ENCODE data around the gene FHAD1.
"Not testable (repeated sequence)": the region's sequence is repeated elsewhere in the genome, so short reads cannot be mapped to it uniquely, and the experiment has no call there.

FHAD1 gene

DNA sequence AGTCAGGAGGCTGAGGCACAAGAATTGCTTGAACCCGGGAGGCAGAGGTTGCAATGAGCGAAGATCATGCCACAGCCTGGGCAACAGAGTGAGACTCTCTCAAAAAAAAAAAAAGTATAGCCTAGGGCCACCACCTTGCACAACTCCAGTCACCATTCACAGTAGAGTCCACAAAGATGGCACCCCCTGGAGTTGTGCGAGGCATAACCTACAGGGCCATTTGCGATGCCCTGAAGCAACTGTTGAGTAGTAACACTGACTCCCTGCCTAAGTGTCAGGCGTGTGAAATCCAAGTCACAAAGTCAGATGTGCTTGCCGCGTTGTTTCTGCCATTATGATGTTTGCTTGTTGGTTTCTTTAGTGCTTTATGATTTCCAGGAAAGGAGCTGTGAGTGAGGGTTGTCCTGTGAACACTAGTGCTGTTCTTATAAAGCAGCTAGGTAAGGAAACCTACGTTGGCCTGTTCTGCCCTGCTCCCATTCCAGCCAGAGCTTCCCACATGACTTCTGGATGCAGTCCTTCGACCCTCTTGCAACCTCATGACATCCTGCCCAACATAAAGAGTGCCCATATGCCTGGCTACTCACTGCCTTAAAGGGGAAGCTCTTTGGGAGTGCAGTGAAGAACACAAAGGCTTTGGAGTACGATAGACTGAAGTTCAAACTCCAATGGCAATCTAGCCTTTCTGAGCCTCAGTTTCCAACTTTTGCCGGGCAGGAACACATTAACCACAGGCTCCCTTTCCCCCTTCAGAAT is 29.8 kb downstream of the FHAD1 start:
- DNase-seq (ENCODE audit: low read depth in 2 of 2), result no peak

DNA sequence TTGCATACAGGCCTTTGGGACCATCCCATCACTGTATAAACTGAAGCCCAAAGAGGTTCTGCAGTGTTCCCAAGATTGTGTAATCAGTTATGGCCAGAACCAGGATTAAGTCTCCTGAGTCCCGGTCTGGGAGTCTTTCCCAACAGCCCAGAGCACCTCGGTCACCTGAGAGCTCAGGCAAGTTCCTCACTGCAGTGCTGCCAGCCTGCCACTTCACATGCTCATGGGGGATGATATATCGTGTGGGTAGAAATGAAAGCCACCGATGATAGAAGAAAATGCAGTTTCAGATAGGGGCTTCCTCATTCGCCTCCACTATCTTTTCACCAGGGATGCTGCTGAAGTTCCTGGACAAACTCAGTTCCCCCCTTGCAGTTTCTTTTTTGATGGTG is 30.4 kb downstream of the FHAD1 start:
- no peak for DNase-seq (ENCODE audit: low read depth in 2 of 2)

- no peak for DNase-seq (ENCODE audit: low read depth in 2 of 2)
Measured at GRCh38 chr1:15277933-15278332, 30.9 kb downstream of the FHAD1 start.

- no peak for DNase-seq (ENCODE audit: low read depth in 2 of 2)
Measured at GRCh38 chr1:15279576-15280230, 32.7 kb downstream of the FHAD1 start.

- no peak for DNase-seq (ENCODE audit: low read depth in 2 of 2)
Measured at GRCh38 chr1:15280416-15280815, 33.4 kb downstream of the FHAD1 start.

DNA sequence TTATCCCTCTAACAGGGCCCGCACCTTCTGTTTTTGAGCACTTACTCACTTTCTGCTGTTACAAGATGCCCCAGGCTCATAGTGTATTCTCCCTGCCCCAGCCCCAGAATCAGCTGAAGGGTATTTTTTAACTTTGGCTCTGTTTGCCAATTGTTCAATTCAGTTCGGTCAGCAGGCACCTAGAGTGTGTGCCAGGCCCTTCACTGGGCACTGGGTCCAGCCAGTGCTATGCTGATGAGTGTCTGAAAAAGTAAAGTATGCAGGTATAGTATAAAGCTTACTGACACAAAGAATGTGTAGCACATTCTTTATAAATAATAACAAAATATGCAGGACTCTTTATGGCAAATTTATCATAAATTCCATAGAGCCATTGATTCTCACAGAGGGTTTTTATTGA is 35.0 kb downstream of the FHAD1 start:
- DNase-seq (ENCODE audit: low read depth in 2 of 2), result no peak

DNA sequence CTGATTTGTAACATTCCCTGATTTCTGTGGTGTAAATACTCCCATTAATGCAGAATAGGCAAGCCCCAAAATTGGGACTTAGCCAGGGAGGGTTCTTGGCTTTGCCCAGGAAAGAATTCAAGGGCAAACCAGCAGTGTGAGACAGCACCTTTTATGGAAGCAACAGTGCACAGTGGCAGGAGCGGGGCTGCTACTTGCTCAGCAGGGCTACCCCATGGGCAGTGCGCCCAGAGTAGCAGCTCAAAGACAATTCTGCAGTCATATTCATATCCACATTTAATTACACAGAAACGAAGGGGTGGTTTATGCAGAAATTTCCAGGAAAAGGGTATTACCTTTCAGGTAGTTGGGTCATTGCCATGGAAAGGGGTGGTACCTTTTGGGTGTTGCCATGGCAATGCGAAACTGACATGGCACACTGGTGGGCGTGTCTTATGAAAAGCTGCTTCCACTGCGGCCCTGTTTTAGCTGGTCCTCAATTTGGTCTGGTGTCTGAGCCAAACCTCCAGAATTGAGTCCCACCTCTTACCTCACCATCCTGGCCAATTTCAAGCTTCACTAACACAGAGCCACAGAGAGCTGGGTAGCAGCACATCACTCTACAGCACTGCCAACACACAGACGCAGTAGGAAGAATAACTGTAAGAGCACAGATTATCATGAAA is 35.9 kb downstream of the FHAD1 start:
- no peak for DNase-seq (ENCODE audit: low read depth in 2 of 2)

DNA sequence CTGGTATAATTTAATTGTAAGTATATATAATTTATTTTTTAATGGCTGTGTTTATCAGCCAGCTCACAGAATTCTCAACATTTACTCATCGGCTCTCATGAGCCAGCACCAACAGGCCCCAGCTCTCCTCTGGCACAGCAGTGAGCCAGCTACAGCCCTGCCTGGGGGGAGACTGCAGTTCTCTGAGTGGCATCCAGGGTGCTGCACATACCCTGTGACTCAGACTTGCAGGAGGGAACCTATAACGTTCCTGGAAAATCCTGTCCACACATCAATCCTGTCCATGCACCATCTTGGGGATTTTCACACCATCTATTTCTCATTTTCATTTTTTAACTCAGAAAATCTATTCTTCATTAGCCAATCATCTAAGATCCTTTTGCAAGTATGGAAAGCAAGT is 36.5 kb downstream of the FHAD1 start:
- DNase-seq (ENCODE audit: low read depth in 2 of 2), result no peak

DNA sequence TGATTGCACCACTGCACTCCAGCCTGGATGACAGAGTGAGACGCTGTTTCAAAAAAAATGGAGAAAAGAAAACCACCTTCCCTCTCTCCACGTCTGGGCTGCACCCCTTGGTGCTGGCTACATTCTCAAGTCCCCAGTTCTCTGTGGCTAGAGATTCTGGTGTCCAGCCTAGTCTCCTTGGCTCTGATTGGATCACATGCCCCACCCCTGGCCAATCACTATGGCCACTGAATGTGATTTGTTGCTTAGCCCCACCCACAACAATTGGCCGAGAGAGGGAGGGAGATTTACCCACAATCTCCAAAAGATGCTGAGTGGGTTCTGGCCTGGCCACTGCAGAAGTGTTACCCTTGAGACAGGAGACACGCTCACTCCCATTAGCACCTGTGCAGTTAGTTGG is 39.4 kb downstream of the FHAD1 start:
- DNase-seq (ENCODE audit: low read depth in 2 of 2), result no peak

DNA sequence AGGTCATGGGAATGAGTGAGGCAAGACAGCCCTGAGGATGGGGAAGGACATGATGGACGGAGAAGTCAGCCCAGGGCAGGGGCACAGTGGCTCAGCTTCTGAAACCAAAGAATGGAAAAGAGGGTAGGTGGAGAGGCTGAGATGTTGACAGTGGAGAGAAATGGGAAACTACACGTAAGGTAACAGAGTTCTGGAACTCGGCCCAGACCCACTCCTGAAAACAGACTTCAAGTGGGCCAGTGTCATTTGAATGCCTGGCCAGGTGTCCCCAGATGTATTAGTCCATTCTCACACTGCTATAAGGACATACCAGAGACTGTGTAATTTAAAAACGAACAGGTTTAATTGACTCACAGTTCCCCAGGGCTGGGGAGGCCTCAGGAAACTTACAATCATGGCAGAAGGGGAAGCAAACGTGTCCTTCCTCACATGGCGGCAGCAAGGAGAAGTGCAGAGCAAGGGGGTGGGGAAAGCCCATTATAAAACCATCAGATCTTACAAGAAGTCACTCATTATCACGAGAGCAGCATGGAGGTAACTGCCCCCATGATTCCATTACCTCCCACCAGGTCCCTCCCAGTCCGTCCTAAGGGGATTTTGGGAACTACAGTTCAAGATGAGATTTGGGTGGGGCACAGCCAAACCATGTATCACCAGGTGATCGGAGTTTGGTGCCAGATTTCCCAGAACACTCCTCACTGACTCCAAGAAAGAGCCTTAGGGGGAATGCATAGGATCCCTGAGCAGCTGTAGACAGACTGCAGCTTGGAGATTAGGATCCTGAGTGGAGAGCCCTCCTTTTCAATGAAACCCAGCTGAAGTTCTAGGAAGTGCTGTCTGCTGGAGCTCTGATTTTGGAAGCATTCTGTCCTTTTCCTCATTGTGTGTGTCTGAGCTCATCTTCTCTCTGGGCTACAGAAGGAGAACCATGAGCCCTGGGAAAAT is 40.3 kb downstream of the FHAD1 start:
- DNase-seq (ENCODE audit: low read depth in 2 of 2), result no peak

DNA sequence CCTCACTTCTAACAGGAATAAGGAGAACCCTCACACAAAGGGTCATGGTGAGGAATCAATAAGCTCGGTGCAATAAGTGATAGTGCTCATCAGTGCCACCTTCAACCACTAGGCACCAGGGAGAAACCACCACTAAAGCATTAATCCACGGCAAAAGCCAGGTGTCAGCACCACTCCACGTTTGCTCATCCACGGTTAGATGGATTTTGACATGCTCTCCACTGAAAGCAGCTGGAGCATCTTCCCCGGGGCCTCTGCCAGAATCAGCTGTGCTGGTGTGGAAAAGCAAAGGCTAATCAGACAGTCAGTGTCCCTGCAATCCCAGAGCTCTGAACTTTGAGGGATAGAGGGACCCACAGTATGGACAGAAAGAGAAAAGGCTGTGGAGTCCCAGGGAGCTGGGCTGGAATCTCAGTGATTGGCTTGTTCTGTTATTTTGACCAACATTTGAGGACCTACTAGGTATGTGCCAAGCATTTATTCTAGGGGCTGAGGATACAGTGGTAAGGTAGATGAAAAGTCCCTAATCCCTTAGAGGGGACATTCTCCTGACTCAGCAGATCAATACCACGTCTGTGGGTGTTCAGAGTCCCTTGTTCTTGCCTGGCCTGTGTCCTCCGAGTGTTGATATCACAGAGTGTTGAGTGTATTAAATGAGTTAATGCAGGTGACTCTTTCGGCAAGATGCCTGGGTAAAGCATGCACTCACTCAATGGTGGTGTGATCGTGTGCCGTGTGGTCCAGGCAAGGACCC is 41.3 kb downstream of the FHAD1 start:
- DNase-seq (ENCODE audit: low read depth in 2 of 2), result no peak

GRCh38 chr1:15289251-15289651 is 42.2 kb downstream of the FHAD1 start:
- no peak for DNase-seq (ENCODE audit: low read depth in 2 of 2)

- DNase-seq (ENCODE audit: low read depth in 2 of 2), result no peak
Measured at GRCh38 chr1:15290382-15290781, 43.4 kb downstream of the FHAD1 start.

DNA sequence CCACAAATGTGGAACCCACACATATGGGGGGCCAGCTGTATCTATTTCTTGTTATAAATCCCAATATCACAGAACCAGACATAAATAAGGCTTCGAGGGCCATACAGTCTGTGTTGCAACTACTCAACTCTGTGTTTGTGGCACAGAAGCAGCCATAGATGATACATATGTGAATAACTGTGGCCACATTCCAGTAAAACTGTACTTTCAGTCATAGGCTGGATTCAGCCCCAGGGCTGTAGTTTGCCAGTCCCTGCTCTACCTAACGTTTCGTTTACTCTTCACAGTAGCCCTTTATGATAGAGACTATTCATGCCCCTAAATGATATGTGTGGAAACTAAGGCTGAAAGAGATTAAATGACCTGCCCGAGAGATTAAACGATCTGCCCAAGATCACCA is 48.7 kb downstream of the FHAD1 start:
- no peak for DNase-seq (ENCODE audit: low read depth in 2 of 2)

DNA sequence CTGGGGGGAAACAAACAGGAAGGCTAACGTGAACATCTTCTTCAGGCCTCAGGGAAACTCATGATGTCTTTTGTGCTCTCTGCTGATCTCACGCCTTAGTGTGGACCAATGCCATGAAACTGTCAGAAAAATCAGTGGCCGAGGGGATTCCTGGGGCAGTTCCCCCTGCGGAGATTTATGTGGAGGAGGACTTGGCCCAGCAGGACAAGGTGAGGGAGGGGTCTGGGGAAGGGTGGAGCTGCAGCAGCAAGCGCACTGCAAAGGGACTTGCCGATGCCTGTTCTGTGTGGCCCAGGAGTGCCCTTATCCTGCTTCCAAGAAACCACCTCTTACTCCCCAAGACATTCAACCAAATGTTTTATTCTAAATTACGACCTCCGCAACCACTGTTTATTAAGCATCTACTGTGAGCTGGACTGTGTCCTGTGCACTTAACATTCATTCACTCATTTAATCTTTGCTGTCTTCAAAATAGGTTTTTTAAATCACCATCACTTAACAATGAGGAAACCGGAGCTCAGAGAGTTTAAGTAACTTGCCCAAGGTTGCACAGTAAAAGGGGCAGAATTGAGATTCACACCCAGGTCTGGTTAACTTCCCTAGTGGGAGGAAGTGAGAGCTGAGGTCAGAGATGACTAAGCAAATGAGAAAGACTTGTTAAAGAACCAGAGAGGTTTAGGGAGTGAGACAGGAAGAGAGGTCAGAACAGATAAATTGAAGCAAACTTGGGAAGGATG is 49.7 kb downstream of the FHAD1 start:
- no peak for DNase-seq (ENCODE audit: low read depth in 2 of 2)

GRCh38 chr1:15297975-15298374 is 51.0 kb downstream of the FHAD1 start:
- DNase-seq (ENCODE audit: low read depth in 2 of 2), result not testable (repeated sequence)

- no peak for DNase-seq (ENCODE audit: low read depth in 2 of 2)
Measured at GRCh38 chr1:15299179-15299578, 52.2 kb downstream of the FHAD1 start.

- no peak for DNase-seq (ENCODE audit: low read depth in 2 of 2)
Measured at GRCh38 chr1:15299806-15300205, 52.8 kb downstream of the FHAD1 start.

- DNase-seq (ENCODE audit: low read depth in 2 of 2), result no peak
Measured at GRCh38 chr1:15303935-15304334, 56.9 kb downstream of the FHAD1 start.

GRCh38 chr1:15304708-15305467 is 57.9 kb downstream of the FHAD1 start:
- DNase-seq (ENCODE audit: low read depth in 2 of 2), result peak; percentile 65 to 69
